ENCODE results near the gene CYP8B1. TPM values are rescaled to one million over a fixed set of nuclear protein-coding genes. Genes with fewer than 3 reads are reported as not detected.

The CYP8B1 gene
- total RNA-seq, 1 donor from 2014 or later, result not detected

- DNase-seq (ENCODE audit: low spot score in 2 of 2, unreplicated experiment in 2 of 2), result no peak
- Mint-ChIP-seq H3K4me1 (no peaks in the 10 kb centered on the region), H3K27ac (no peak overlapping the region), H3K9me3 (no peaks in the 10 kb centered on the region), H3K4me3 (no peak overlapping the region), H3K27me3 (ENCODE audit: low read depth) (no peaks in the 10 kb centered on the region), H3K36me3 (no peaks in the 10 kb centered on the region)
- TF ChIP-seq, protein P1, sequence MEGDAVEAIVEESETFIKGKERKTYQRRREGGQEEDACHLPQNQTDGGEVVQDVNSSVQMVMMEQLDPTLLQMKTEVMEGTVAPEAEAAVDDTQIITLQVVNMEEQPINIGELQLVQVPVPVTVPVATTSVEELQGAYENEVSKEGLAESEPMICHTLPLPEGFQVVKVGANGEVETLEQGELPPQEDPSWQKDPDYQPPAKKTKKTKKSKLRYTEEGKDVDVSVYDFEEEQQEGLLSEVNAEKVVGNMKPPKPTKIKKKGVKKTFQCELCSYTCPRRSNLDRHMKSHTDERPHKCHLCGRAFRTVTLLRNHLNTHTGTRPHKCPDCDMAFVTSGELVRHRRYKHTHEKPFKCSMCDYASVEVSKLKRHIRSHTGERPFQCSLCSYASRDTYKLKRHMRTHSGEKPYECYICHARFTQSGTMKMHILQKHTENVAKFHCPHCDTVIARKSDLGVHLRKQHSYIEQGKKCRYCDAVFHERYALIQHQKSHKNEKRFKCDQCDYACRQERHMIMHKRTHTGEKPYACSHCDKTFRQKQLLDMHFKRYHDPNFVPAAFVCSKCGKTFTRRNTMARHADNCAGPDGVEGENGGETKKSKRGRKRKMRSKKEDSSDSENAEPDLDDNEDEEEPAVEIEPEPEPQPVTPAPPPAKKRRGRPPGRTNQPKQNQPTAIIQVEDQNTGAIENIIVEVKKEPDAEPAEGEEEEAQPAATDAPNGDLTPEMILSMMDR (IDR thresholded peaks at IDR 0.05; ENCODE audit: unreplicated experiment), result no peak
Measured at GRCh38 chr3:42836150-42837123, 39.2 kb downstream of the CYP8B1 start.

- Mint-ChIP-seq H3K4me1 (peaks cover 26% of the 10 kb centered on the region), H3K27ac (no peak overlapping the region), H3K36me3 (no peaks in the 10 kb centered on the region), H3K9me3 (no peaks in the 10 kb centered on the region), H3K4me3 (no peak overlapping the region), H3K27me3 (ENCODE audit: low read depth) (no peaks in the 10 kb centered on the region)
- TF ChIP-seq, protein P1 (IDR thresholded peaks at IDR 0.05; ENCODE audit: unreplicated experiment), result peak; percentile 79
- DNase-seq (ENCODE audit: low spot score in 2 of 2, unreplicated experiment in 2 of 2), result peak in 1 of 2 experiments; percentile 60
Measured at GRCh38 chr3:42831321-42831713, 44.4 kb downstream of the CYP8B1 start.

GRCh38 chr3:42830437-42831320, 45.0 kb downstream of the CYP8B1 start:
- DNase-seq (ENCODE audit: low spot score in 2 of 2, unreplicated experiment in 2 of 2), result no peak
- peaks cover 31% of the 10 kb centered on the region for H3K4me1 Mint-ChIP-seq
- H3K36me3 Mint-ChIP-seq, result no peaks in the 10 kb centered on the region
- TF ChIP-seq, protein P1 (IDR thresholded peaks at IDR 0.05; ENCODE audit: unreplicated experiment), result no peak
- no peaks in the 10 kb centered on the region for H3K27me3 Mint-ChIP-seq (ENCODE audit: low read depth)
- no peak overlapping the region for H3K4me3 Mint-ChIP-seq
- H3K27ac Mint-ChIP-seq, result no peak overlapping the region
- no peaks in the 10 kb centered on the region for H3K9me3 Mint-ChIP-seq

DNA sequence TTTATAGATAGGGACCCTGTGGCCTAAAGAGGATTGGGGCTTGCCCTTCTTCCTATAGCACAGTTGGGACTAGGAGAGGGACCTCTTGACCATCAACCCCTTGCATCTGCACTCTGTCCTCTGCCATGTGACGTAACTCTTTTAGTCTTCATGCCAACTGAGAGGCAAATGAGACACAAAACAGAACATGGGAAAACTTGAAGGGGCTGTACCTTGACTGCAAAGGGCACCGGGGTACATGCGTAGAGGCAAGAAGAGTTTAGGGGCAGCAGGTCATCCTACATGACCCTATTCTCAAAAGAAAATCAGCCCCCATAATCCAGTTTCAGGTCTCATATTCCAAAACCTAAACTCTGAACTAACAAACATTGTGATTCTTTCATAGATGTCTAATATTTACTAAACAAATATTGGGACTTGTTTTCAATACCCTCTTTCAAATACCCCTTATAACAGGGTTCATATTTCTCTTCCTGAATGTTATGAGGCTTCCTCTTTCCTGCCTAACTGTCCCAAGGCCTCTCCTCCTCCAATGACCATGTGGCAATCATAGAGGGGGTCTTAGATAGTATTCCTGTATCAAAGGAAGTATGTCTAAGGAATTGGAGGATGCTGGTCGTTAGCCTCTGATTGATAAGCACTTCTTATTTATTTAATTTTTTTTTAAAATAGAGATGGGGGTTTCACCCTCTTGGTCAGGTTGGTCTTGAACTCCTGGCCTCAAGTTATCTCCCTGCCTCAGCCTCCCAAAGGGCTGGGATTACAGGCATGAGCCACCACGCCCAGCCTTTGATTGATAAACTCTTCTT, 45.8 kb downstream of the CYP8B1 start:
- Mint-ChIP-seq H3K4me3 (no peak overlapping the region), H3K4me1 (peaks cover 31% of the 10 kb centered on the region), H3K9me3 (no peaks in the 10 kb centered on the region), H3K36me3 (no peaks in the 10 kb centered on the region), H3K27me3 (ENCODE audit: low read depth) (no peaks in the 10 kb centered on the region), H3K27ac (no peak overlapping the region)
- no peak for DNase-seq (ENCODE audit: low spot score in 2 of 2, unreplicated experiment in 2 of 2)
- TF ChIP-seq, protein P1 (IDR thresholded peaks at IDR 0.05; ENCODE audit: unreplicated experiment), result no peak

DNA sequence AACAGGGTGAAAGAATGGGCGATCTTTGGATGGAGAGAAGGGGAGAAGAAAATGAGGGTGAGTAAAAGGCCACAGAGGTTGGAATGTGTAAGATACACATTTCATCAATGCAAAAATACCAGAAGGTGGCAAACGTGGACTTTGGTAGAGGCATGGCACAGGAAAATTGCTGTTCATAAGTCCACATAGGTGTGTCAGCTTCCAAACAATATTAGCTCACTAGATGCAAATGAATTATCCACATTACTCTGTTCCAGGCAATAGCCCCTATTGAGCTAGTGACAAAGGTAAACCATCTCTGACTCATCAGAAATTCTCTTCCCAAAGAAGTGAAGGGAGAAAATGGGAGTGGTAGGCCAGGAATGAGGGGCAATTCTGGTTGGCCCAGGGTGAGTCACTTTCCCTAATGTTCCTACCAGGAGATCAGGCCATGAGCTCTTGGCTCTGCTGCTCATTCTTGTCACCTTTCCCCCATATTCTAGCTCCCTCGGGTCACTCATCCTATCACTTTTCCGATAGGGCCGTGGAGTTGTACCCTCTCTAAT, 46.5 kb downstream of the CYP8B1 start:
- H3K36me3 Mint-ChIP-seq, result no peaks in the 10 kb centered on the region
- no peaks in the 10 kb centered on the region for H3K27me3 Mint-ChIP-seq (ENCODE audit: low read depth)
- no peak overlapping the region for H3K27ac Mint-ChIP-seq
- no peak for DNase-seq (ENCODE audit: low spot score in 2 of 2, unreplicated experiment in 2 of 2)
- no peak overlapping the region for H3K4me3 Mint-ChIP-seq
- H3K4me1 Mint-ChIP-seq, result peaks cover 31% of the 10 kb centered on the region
- TF ChIP-seq, protein P1 (IDR thresholded peaks at IDR 0.05; ENCODE audit: unreplicated experiment), result no peak
- no peaks in the 10 kb centered on the region for H3K9me3 Mint-ChIP-seq

All from mesothelial cell of epicardium (in vitro differentiated cells).